RWPE2 (cell line): ENCODE data around the gene RPL15.
"Not testable (repeated sequence)": the region's sequence is repeated elsewhere in the genome, so short reads cannot be mapped to it uniquely, and the experiment has no call there.

Experiments
- ATAC-seq: fragments of 200-7000 bp; cut with Tn5 transposase; 3 replicates; pipeline ENCODE4 v1.9.1; 2021; ENCODE audit warnings: low read depth
- DNase-seq: peaks from one replicate; pipeline ENCODE4 v3.0.0-alpha.2; 2020; ENCODE audit warnings: low spot score
- H3K27ac ChIP-seq: fragments of 450-650 bp; 2 replicates; pipeline ENCODE4 v1.5.1; 2017; ENCODE audit warnings: mild to moderate bottlenecking; ENCODE audit not compliant: poor library complexity, severe bottlenecking
- H3K27me3 ChIP-seq: fragments of 250-450 bp; sonication (Bioruptor Pico); 2 replicates; pipeline ENCODE4 v1.5.1; 2021; ENCODE audit warnings: mild to moderate bottlenecking, moderate library complexity; ENCODE audit not compliant: insufficient read depth, poor library complexity, severe bottlenecking
- H3K36me3 ChIP-seq: fragments of 250-450 bp; sonication (Bioruptor Pico); 2 replicates; pipeline ENCODE4 v1.5.1; 2020; ENCODE audit warnings: low read depth, mild to moderate bottlenecking, moderate library complexity
- H3K4me1 ChIP-seq: fragments of 250-450 bp; sonication (Bioruptor Pico); 2 replicates; pipeline ENCODE4 v1.5.1; 2021; ENCODE audit warnings: mild to moderate bottlenecking, moderate library complexity; ENCODE audit not compliant: insufficient read depth, poor library complexity, severe bottlenecking
- H3K4me3 ChIP-seq: fragments of 250-450 bp; sonication (Bioruptor Pico); 2 replicates; pipeline ENCODE4 v1.5.1; 2021; ENCODE audit warnings: mild to moderate bottlenecking, moderate library complexity; ENCODE audit not compliant: severe bottlenecking
- H3K9me3 ChIP-seq: fragments of 250-450 bp; sonication (Bioruptor Pico); 2 replicates; pipeline ENCODE4 v1.5.1; 2021; ENCODE audit warnings: mild to moderate bottlenecking, moderate library complexity; ENCODE audit not compliant: severe bottlenecking
- TF ChIP-seq, protein P1 (sequence below): fragments of 450-650 bp; IDR thresholded peaks from one replicate; pipeline ENCODE4 v1.5.1; 2017; ENCODE audit warnings: mild to moderate bottlenecking, moderate library complexity; ENCODE audit not compliant: poor library complexity, severe bottlenecking

The RPL15 gene

DNA sequence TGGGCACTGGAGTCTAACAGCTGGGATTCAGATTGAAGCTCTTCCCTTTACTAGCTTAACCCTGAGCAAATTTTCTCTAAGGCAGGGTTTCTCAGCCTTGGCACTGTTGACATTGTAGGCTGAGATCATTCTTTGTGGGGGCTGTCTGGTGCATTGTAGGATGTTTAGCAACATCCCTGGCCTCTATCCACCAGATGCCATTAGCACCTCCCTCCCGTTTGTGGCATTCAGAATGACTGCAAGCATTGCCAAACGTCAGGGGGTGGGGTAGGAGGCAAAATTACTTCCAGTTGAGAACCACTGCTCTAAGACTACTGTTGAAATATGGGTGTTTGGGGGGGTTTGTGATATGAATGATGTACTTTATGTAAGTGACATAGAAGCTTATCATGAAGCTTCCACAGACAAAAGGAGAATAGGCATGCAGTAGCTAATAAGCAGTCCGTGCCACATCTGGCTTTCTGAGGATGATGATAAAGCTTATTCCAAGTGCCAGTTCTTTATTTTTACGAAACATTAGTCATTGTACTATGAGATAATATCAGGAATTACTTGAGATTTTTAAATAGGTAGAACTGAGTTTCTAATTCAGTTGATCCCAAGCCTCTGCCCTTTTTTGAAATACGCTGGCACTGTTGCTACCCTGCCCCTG lies 39.5 kb upstream of the RPL15 start:
- no peaks in the 10 kb centered on the region for H3K27me3 ChIP-seq
- H3K27ac ChIP-seq = peak overlapping the region; percentile 15
- TF ChIP-seq, protein P1, sequence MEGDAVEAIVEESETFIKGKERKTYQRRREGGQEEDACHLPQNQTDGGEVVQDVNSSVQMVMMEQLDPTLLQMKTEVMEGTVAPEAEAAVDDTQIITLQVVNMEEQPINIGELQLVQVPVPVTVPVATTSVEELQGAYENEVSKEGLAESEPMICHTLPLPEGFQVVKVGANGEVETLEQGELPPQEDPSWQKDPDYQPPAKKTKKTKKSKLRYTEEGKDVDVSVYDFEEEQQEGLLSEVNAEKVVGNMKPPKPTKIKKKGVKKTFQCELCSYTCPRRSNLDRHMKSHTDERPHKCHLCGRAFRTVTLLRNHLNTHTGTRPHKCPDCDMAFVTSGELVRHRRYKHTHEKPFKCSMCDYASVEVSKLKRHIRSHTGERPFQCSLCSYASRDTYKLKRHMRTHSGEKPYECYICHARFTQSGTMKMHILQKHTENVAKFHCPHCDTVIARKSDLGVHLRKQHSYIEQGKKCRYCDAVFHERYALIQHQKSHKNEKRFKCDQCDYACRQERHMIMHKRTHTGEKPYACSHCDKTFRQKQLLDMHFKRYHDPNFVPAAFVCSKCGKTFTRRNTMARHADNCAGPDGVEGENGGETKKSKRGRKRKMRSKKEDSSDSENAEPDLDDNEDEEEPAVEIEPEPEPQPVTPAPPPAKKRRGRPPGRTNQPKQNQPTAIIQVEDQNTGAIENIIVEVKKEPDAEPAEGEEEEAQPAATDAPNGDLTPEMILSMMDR = no peak
- H3K4me3 ChIP-seq = no peak overlapping the region
- no peak for DNase-seq
- no peaks in the 10 kb centered on the region for H3K9me3 ChIP-seq
- no peaks in the 10 kb centered on the region; the same call in 1 of the 2 replicates for H3K36me3 ChIP-seq
- peak; percentile 85 for ATAC-seq
- peaks cover 29% of the 10 kb centered on the region for H3K4me1 ChIP-seq

DNA sequence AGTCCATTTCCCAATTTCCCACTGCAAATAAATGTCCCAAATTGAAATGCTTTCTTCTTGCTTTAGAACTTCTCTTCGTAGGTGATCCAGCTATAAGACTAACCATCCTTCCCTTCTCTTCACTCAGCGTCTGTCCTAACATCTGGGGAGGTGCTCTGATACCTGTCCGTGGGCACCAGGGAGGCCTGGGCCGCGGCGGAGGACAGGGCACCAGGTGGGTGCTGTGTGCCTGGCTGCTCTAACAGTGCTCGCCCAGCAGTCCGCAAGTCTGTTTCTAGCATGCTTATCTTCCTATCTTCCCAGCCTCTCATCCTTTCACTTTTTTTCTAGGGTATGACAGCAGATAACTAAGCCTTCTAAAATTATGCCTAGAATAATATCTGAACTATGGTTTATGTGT lies 37.4 kb upstream of the RPL15 start:
- DNase-seq (no peak), ATAC-seq (no peak)
- H3K27ac ChIP-seq = no peak overlapping the region
- no peaks in the 10 kb centered on the region for H3K27me3 ChIP-seq
- H3K4me1 ChIP-seq = peaks cover 20% of the 10 kb centered on the region
- H3K4me3 ChIP-seq = no peak overlapping the region
- no peaks in the 10 kb centered on the region; the same call in 1 of the 2 replicates for H3K36me3 ChIP-seq
- TF ChIP-seq, protein P1 = no peak
- no peaks in the 10 kb centered on the region for H3K9me3 ChIP-seq

DNA sequence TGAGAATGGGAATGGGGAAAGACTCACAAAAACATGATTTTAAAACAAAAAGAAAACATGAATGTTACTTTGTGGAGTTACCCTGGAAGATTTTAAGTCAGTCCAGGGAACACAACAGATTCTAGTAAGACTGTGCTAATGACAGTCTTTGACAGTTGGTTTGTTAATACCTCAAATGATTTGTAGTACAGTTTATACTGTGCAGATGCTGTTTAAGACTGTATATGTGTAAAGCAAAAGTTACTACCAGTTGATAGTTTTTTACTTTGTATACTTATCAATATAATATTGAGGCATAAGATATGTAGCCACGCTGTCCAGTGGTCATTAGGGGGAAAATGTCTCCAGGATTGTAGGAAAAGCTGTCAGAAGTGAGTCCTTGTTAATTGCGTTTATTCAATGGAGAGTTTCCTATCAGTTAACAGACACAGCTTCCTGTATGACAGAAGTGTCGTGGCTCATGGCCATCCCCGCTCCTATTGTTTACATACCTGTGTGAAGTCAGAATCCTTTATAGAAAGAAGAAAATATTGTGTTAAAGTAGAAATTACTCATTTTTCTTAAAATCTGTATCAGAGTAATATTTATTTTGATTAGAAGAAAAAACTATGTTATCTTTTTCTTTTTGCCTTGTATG lies 36.1 kb upstream of the RPL15 start:
- H3K36me3 ChIP-seq = no peaks in the 10 kb centered on the region; the same call in 1 of the 2 replicates
- ATAC-seq (no peak), DNase-seq (no peak)
- no peak overlapping the region for H3K4me3 ChIP-seq
- H3K27ac ChIP-seq = no peak overlapping the region
- no peaks in the 10 kb centered on the region for H3K9me3 ChIP-seq
- H3K4me1 ChIP-seq = peaks cover 26% of the 10 kb centered on the region
- TF ChIP-seq, protein P1 = no peak
- H3K27me3 ChIP-seq = no peaks in the 10 kb centered on the region

DNA sequence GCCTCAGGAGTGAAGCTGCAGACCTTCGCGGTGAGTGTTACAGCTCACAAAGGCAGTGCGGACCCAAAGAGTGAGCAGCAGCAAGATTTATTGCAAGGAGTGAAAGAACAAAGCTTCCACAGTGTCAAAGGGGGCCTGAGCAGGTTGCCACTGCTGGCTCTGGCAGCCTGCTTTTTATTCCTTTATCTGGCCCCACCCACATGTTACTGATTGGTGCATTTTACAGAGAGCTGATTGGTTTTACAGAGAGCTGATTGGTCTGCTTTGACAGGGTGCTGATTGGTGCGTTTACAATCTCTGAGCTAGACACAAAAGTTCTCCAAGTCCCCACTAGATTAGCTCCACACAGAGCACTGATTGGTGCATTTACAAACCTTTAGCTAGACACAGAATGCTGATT lies 34.9 kb upstream of the RPL15 start:
- not testable (repeated sequence) for H3K4me3 ChIP-seq, DNase-seq, H3K36me3 ChIP-seq, H3K27ac ChIP-seq, H3K27me3 ChIP-seq, ATAC-seq, H3K9me3 ChIP-seq
- H3K4me1 ChIP-seq = peaks cover 19% of the 10 kb centered on the region

DNA sequence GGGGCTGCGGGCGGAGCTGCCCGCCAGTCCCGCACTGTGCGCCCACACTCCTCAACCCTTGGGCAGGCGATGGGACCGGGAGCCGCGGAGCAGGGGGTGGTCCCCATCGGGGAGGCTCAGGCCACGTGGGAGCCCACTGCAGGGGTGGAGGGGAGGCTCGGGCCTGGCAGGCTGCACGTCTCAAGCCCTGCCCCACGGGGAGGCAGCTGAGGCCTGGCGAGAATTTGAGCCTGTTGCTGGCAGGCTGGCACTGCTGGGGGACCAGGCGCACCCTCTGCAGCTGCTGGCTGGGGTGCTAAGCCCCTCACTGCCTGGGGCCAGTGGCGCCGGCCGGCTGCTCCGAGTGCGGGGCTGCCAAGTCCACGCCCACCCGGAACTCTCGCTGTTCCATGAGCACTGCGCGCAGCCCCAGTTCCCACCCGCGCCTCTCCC lies 34.4 kb upstream of the RPL15 start:
- no peaks in the 10 kb centered on the region; the same call in 1 of the 2 replicates for H3K36me3 ChIP-seq
- H3K27ac ChIP-seq = no peak overlapping the region
- no peak for DNase-seq
- H3K4me3 ChIP-seq = no peak overlapping the region
- TF ChIP-seq, protein P1 = no peak
- no peaks in the 10 kb centered on the region for H3K9me3 ChIP-seq
- peaks cover 14% of the 10 kb centered on the region for H3K4me1 ChIP-seq
- no peak for ATAC-seq
- H3K27me3 ChIP-seq = no peaks in the 10 kb centered on the region
